Endodermal cell (in vitro differentiated cells): Measurements from ENCODE around the gene RGS3. TPM values are rescaled to one million over a fixed set of nuclear protein-coding genes. Genes with fewer than 3 reads are reported as not detected.

Source experiments
- DNase-seq: peaks from one replicate; pipeline ENCODE4 v3.0.0-alpha.2; 2017
- H3K27ac ChIP-seq: 2 replicates; pipeline ENCODE4 v1.5.1; 2013; ENCODE audit warnings: mild to moderate bottlenecking, low read depth, low read length, moderate library complexity
- H3K27me3 ChIP-seq: 2 replicates; pipeline ENCODE4 v1.6.1; 2013; ENCODE audit warnings: mild to moderate bottlenecking, low read length, moderate library complexity; ENCODE audit not compliant: insufficient read depth, control insufficient read depth, poor library complexity, severe bottlenecking
- H3K36me3 ChIP-seq: 2 replicates; pipeline ENCODE4 v1.7.0; 2013; ENCODE audit warnings: mild to moderate bottlenecking, low read length, moderate library complexity; ENCODE audit not compliant: control insufficient read depth, insufficient read depth
- H3K4me1 ChIP-seq: one replicate; pipeline ENCODE4 v1.7.0; 2013; ENCODE audit warnings: low read length; ENCODE audit not compliant: control insufficient read depth, insufficient read depth
- H3K4me3 ChIP-seq: 2 replicates; pipeline ENCODE4 v1.5.1; 2013; ENCODE audit warnings: mild to moderate bottlenecking, low read length, moderate library complexity
- H3K9ac ChIP-seq: 2 replicates; pipeline ENCODE4 v1.6.1; 2013; ENCODE audit warnings: mild to moderate bottlenecking, low read length, moderate library complexity; ENCODE audit not compliant: poor library complexity, severe bottlenecking; ENCODE audit errors: extremely low read depth
- H3K9me3 ChIP-seq: 2 replicates; pipeline ENCODE4 v1.6.1; 2013; ENCODE audit warnings: mild to moderate bottlenecking, low read length, moderate library complexity; ENCODE audit not compliant: control insufficient read depth
- H3K27ac Mint-ChIP-seq: 2 replicates; pipeline ENCODE4 v1.8.0; 2020; ENCODE audit warnings: mixed read lengths
- H3K27me3 Mint-ChIP-seq: 2 replicates; pipeline ENCODE4 v1.8.0; 2021; ENCODE audit warnings: mild to moderate bottlenecking, mixed read lengths; ENCODE audit not compliant: insufficient read depth
- H3K36me3 Mint-ChIP-seq: 2 replicates; pipeline ENCODE4 v1.8.0; 2020; ENCODE audit warnings: low read depth, mixed read lengths
- H3K4me1 Mint-ChIP-seq: 2 replicates; pipeline ENCODE4 v1.8.0; 2020; ENCODE audit warnings: mixed read lengths
- H3K4me3 Mint-ChIP-seq: 2 replicates; pipeline ENCODE4 v1.8.0; 2020; ENCODE audit warnings: mild to moderate bottlenecking, moderate library complexity, mixed read lengths
- H3K9me3 Mint-ChIP-seq: 2 replicates; pipeline ENCODE4 v1.8.0; 2020; ENCODE audit warnings: mild to moderate bottlenecking, mixed read lengths
- WGBS, 2 experiments: methylation state at CpG; one replicate each; pipeline versions ENCODE4 v1.1.5 to v1.1.7; 2013; ENCODE audit warnings: missing lambda C conversion rate in 2 of 2, mixed read lengths in 1 of 2; ENCODE audit not compliant: insufficient coverage in 1 of 2, insufficient read length in 1 of 2; 5-methylcytosine and 5-hydroxymethylcytosine counted together
- total RNA-seq, 2 donors: library from RNA; stranded (reverse); fragmentation: NEBNext Ultra II Directional in 1 of 2; extraction: Animal tissue kit (Norgen Biotek cat#: 25700) in 1 of 2; gene quantifications; 2 replicates in 1 of 2; 3 replicates in 1 of 2; pipeline ENCODE4 v1.2.1, GENCODE V29; 2021
- TF ChIP-seq, protein P1 (sequence below): fragments of 200-600 bp; sonication (generic); conservative IDR thresholded peaks from 2 replicates; pipeline ENCODE4 v1.5.0; 2021; ENCODE audit warnings: antibody characterized with exemption, mild to moderate bottlenecking

Gene RGS3
- total RNA-seq, 2 donors from 2014 or later: 20.7 to 40.3 TPM

GRCh38 chr9:113577525-113578261 lies 114.2 kb downstream of the RGS3 start:
- Histone ChIP-seq H3K9me3 (no peaks in the 10 kb centered on the region), H3K4me3 (no peak overlapping the region), H3K27ac (no peak overlapping the region), H3K4me1 (peaks cover 8% of the 10 kb centered on the region), H3K9ac (no peak overlapping the region), H3K27me3 (no peaks in the 10 kb centered on the region), H3K36me3 (no peaks in the 10 kb centered on the region)
- Mint-ChIP-seq H3K27ac (no peak overlapping the region), H3K36me3 (no peaks in the 10 kb centered on the region), H3K4me3 (no peak overlapping the region), H3K9me3 (no peaks in the 10 kb centered on the region), H3K27me3 (no peaks in the 10 kb centered on the region), H3K4me1 (peaks cover 7% of the 10 kb centered on the region)
- DNase-seq: no peak
- TF ChIP-seq, protein P1, sequence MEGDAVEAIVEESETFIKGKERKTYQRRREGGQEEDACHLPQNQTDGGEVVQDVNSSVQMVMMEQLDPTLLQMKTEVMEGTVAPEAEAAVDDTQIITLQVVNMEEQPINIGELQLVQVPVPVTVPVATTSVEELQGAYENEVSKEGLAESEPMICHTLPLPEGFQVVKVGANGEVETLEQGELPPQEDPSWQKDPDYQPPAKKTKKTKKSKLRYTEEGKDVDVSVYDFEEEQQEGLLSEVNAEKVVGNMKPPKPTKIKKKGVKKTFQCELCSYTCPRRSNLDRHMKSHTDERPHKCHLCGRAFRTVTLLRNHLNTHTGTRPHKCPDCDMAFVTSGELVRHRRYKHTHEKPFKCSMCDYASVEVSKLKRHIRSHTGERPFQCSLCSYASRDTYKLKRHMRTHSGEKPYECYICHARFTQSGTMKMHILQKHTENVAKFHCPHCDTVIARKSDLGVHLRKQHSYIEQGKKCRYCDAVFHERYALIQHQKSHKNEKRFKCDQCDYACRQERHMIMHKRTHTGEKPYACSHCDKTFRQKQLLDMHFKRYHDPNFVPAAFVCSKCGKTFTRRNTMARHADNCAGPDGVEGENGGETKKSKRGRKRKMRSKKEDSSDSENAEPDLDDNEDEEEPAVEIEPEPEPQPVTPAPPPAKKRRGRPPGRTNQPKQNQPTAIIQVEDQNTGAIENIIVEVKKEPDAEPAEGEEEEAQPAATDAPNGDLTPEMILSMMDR: no peak
- WGBS, 2 experiments: 92 to 94% methylated on average over 6 to 11 of the region's 11 CpGs

GRCh38 chr9:113578279-113578865 lies 114.8 kb downstream of the RGS3 start:
- Histone ChIP-seq H3K27ac (no peak overlapping the region), H3K4me1 (peaks cover 8% of the 10 kb centered on the region), H3K36me3 (no peaks in the 10 kb centered on the region), H3K27me3 (no peaks in the 10 kb centered on the region), H3K4me3 (no peak overlapping the region), H3K9me3 (no peaks in the 10 kb centered on the region), H3K9ac (no peak overlapping the region)
- TF ChIP-seq, protein P1: peak; percentile 25
- WGBS, 2 experiments: 88 to 100% methylated on average over 3 of the region's 3 CpGs
- no peaks in the 10 kb centered on the region for H3K27me3 Mint-ChIP-seq
- H3K36me3 Mint-ChIP-seq: no peaks in the 10 kb centered on the region
- H3K9me3 Mint-ChIP-seq: no peaks in the 10 kb centered on the region
- peaks cover 7% of the 10 kb centered on the region for H3K4me1 Mint-ChIP-seq
- no peak overlapping the region for H3K4me3 Mint-ChIP-seq
- H3K27ac Mint-ChIP-seq: no peak overlapping the region
- DNase-seq: no peak

DNA sequence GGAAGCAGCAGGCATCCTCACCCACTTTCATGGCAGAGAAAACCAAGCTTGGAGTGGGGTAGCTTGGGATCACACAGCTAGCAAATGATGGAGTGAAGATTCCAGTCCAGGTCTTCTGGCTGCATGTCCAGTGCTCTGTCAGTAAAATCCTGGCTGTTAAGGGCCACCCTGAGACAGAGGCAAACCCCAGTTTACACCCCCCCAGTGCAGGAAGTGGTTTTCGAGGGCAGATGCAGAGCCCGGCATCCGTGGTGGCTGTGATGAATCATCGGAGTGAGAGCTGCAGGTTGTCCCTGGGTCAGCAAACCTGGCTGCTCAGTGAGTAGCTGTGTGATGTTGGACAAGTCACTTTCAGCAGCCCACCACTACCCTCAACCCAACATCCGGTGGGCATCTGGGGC lies 115.4 kb downstream of the RGS3 start:
- no peak overlapping the region for H3K27ac ChIP-seq
- H3K27me3 Mint-ChIP-seq: no peaks in the 10 kb centered on the region
- peaks cover 8% of the 10 kb centered on the region for H3K4me1 ChIP-seq
- H3K4me3 Mint-ChIP-seq: no peak overlapping the region
- no peak overlapping the region for H3K9ac ChIP-seq
- H3K36me3 Mint-ChIP-seq: no peaks in the 10 kb centered on the region
- H3K4me3 ChIP-seq: no peak overlapping the region
- 81 to 83% methylated on average over 1 to 5 of the region's 5 CpGs for WGBS, 2 experiments
- H3K4me1 Mint-ChIP-seq: peaks cover 7% of the 10 kb centered on the region
- H3K9me3 Mint-ChIP-seq: no peaks in the 10 kb centered on the region
- no peaks in the 10 kb centered on the region for H3K27me3 ChIP-seq
- TF ChIP-seq, protein P1: no peak
- H3K27ac Mint-ChIP-seq: no peak overlapping the region
- no peak for DNase-seq
- H3K36me3 ChIP-seq: no peaks in the 10 kb centered on the region
- H3K9me3 ChIP-seq: no peaks in the 10 kb centered on the region
